HG03558 (cell line): ENCODE results near the gene INA.
"Not testable (repeated sequence)": the region's sequence is repeated elsewhere in the genome, so short reads cannot be mapped to it uniquely, and the experiment has no call there.

ENCODE experiments used
- ATAC-seq: cut with Tn5 transposase; IDR thresholded peaks from one replicate; pipeline ENCODE4 v1.9.1; 2021; ENCODE audit warnings: moderate number of reproducible peaks; ENCODE audit not compliant: unreplicated experiment; ENCODE audit errors: extremely low read depth

Gene INA

DNA sequence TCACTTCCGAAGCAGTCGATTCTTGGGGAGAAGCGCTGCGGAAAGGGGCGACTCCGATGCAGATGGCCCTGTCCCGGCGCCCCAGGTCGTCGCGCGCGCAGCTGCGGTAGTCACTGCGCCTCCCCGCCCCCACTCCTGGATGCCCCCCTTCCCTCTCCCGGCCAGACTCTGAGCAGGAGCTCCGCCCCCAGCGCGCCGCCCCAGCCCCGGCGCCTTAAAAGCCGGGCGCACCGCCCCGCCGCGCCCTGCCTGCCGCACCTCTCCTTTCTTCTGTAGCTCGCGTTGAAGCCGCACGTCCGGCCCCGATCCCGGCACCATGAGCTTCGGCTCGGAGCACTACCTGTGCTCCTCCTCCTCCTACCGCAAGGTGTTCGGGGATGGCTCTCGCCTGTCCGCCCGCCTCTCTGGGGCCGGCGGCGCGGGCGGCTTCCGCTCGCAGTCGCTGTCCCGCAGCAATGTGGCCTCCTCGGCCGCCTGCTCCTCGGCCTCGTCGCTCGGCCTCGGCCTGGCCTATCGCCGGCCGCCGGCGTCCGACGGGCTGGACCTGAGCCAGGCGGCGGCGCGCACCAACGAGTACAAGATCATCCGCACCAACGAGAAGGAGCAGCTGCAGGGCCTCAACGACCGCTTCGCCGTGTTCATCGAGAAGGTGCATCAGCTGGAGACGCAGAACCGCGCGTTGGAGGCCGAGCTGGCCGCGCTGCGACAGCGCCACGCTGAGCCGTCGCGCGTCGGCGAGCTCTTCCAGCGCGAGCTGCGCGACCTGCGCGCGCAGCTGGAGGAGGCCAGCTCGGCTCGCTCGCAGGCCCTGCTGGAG is at the start of gene INA:
TSS of gene INA (plus strand) at position 243 of the 817 bp plus-strand sequence. CDS start at position 317, 74 bp downstream.
- ATAC-seq = no peak

DNA sequence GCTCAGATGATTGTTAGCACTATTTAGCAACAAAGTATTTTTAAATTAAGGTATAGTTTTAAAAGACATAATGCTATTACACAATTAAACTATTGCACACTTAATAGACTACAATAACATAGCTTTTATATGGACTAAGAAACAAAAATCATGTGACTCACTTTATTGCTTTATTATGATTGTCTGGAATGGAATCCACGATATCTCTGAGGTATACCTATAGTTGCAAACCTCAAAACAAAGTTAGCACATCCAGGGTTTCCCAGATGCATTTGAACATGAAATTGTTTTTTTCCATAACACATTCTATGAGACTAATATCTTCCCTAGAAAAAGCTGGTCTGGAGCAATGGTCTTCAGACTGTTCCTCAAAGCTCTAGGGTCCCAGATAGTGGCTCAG is 49.5 kb upstream of the INA start:
- no peak for ATAC-seq

DNA sequence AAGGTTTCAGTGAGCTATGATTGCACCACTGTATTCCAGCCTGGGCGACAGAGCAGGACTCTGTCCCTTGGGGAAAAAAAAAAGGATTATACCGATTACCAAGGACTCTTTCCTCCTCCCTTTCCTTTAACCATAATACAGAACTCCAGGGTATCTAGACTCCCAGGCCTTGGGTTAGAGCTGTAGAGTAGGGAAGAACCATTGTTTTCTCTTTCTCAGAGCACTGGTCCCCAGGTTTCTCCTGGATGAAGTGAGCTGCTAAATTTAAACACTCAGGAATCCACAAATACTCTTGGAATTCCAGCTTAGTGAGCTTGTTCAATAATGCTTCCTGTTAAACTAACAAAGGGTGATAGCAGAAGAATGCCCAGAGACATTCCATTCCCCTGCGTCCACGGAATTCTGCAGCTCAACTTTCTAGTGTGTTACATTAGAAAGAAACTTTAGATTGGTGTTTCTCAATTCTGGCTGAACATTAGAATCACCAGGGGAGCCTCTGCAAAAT is 45.8 kb upstream of the INA start:
- ATAC-seq = no peak

DNA sequence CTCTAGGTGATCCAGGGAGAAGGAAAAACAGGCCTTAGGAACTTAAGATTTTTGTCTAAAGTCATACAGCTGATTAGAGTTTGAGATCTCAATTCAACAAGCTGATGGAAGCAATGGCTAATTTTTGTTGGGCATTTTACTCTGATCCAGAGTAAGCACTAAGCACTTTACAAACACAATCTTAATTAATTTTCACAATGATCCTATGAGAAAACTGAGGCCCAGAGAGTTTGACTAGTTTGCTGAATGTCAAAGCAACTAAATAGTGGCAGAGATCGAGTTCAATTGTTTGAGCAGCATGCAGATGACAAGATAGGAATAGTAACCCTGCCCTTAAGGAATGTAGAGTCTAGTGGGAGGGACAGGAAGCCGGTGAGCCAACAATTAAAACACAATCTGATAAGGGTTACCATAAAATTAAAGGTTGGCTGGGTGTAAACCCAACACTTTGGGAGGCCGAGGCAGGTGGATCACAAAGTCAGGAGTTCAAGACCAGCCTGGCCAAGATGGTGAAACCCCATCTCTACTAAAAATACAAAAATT is 44.7 kb upstream of the INA start:
- ATAC-seq = no peak

DNA sequence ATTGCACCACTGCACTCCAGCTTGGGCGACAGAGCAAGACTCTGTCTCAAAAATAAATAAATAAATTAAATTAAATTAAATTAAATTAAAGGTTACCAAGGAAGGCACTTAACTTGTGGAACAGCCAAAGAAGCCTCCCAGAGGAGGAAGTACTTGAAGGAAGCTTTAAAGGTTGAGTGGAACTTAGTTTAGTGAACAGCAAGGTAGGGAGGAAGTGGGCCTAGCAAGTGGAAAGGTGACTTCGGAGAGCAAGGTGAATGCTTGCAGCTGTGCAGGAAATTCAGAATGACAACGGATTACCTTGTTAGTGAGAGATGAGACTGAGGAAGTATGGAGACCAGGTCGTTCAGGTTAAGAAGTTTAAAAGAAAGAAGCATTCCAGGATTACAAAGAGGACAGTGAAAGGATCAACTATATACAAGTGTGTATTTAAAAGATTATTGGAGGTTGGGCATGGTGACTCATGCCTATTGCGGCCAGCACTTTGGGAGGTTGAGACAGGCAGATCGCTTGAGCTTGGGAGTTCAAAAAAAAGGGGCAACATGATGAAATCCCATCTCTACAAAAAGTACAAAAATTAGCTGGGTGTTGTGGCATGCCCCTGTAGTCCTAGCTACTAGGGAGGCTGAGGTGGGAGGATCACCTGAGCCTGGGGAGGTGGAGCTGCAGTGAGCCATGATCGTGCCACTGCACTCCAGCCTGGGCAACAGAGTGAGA is 44.0 kb upstream of the INA start:
- no peak for ATAC-seq

DNA sequence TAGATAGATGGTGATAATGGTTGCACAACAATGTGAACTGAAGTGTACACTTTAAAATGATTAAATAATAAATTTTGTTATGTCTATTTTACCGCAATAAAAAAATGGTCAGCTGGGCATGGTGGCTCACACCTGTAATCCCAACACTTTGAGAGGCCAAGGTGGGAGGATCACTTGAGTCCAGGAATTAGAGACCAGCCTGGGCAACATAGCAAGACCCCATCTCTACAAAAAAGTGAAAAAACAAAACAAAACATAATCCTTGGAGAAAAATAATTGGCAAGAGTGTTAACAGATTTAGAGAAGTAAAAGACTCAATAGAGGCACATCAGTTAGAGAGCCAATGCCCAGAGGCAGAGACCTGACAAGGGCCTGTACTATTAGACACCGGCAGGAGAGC is 41.2 kb upstream of the INA start:
- no peak for ATAC-seq

DNA sequence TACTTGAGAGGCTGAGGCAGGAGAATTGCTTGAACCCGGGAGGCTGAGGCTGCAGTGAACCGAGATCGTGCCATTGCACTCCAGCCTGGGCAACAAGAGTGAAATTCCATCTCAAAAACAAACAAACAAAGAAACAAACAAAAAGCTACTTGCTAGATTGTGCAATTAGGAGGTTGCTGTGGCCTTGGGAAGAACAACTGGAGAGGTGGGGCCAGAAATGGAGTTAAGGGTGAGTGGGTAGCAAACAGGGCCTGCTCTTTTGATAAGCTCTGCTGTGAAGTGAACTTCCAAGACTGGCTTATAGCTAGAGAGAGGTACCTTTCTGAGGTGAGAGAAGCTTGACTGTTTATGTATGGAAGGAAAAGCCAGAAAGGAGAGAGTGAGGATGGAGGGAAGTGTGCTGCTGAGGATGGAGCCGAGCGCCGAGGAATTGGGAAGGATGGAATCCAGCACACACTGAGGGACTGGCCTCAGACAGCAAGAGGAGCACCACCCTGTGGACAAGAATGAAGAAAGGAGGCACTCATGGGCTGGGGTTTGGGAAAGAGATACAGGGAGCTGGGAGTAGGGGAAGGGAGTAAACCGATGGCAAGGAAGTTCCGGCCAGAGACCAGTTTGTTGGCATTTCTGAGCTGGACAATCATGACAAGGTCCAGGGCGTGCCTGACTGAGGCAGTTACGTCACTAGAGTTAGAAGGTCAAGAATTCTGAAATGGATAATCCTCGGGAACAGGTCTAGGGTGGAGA is 38.3 kb upstream of the INA start:
- no peak for ATAC-seq

DNA sequence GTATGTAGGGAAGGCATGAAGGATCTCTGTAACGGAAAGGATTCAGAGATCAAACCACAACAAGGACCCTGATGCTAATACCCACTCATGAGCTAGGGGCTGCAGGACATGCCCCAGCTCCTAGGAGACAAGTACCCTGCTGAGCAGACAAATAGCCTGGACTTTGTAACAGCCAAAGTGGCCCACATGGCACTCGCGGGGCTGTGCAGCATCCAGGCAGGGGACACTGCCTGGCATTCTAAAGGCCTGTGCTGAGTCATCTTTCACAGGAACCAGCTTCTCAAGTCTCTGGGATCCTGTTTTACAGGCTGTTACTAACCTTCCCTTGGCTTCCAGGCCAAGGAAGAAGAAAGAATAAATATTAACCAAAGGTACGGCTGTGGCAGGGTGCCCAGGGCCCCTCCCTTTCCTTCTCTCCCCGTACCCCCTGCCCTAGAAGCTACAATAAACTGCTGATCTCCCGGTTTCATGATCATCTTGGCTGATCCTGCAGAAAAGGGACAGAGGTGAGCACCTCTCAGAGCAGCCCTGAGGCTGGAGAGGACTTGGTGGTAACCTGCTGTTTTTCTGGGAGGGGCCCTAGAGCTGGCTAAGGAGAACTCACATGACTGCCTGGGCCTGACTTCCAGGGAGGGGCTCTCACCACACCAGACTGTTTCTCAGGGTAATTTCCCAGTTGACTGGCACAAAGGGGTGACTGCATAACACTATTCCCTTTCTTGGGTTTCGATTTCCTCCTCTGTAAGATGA is 35.5 kb upstream of the INA start:
- ATAC-seq = no peak

DNA sequence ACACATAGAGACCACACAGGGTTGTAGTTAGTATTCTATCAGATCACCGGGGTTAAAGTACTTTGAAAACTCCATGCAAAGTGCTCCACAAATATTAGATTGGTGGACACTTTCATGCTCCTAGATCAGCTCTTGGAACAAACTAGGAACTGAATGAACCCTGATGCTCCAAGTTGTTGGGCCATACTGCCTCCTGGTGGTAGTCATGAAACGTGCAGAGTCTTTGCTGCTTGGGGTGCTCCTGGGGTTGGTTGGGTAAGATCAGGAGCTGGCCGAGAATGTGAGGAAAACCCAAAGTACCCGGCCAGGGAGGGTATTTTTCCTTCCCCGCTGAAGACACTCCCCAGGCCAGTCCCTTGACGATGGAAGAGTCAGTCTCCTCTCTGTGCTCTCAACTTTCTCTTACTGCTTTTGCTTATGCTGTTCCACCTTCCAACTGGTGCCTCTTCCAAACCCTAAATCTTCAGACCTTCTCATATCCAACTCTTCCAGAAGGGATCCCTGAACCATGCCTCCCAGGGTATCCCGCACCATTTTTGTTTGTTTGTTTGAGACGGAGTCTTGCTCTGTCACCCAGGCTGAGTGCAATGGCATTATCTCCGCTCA is 32.2 kb upstream of the INA start:
- no peak for ATAC-seq

DNA sequence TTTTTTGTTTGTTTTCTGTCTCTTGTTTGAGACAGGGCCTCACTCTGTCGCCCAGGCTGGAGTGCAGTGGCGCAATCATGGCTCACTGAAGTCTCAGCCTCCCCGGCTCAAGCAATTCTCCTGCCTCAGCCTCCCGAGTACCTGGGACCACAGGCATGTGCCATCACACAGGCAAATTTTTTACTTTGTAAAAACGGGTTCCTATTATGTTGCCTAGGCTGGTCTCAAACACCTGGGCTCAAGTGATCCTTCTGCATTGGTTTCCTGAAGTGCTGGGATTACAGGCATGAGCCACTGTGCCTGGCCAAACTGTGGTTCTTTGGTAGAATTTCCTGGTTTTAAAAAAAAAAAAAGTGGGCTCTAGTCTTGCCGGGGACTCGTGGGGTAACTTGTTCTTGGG is 31.4 kb upstream of the INA start, which contains the start of gene RPEL1:
TSS of gene RPEL1 (plus strand) at position 301 of the 400 bp plus-strand sequence. CDS start 110 bp downstream, outside the sequence.
- ATAC-seq = not testable (repeated sequence)

DNA sequence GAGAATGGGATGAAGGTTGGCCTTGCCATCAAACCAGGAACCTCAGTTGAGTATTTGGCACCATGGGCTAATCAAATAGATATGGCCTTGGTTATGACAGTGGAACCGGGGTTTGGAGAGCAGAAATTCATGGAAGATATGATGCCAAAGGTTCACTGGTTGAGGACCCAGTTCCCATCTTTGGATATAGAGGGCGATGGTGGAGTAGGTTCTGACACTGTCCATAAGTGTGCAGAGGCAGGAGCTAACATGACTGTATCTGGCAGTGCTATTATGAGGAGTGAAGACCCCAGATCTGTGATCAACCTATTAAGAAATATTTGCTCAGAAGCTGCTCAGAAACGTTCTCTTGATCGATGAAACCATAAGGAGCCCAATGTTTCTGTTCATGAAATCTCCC is 30.6 kb upstream of the INA start:
- ATAC-seq = no peak

DNA sequence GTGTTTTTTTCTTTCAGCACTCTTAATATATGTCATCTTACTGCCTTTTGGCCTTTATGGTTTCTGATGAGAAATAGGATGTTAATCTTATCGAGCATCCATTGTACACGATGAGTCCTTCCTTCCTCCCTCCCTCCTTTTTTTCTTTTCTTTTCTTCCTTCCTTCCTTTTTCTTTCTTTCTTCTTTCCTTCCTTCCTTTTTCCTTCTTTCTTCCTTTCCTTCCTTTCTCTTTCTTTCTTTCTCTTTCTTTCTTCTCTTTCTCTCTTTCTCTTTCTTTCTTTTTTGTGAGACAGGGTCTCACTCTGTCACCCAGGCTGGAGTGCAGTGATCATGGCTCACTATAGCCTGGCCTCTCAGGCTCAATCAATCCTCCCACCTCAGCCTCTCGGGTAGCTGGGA is 22.8 kb upstream of the INA start:
- no peak for ATAC-seq

DNA sequence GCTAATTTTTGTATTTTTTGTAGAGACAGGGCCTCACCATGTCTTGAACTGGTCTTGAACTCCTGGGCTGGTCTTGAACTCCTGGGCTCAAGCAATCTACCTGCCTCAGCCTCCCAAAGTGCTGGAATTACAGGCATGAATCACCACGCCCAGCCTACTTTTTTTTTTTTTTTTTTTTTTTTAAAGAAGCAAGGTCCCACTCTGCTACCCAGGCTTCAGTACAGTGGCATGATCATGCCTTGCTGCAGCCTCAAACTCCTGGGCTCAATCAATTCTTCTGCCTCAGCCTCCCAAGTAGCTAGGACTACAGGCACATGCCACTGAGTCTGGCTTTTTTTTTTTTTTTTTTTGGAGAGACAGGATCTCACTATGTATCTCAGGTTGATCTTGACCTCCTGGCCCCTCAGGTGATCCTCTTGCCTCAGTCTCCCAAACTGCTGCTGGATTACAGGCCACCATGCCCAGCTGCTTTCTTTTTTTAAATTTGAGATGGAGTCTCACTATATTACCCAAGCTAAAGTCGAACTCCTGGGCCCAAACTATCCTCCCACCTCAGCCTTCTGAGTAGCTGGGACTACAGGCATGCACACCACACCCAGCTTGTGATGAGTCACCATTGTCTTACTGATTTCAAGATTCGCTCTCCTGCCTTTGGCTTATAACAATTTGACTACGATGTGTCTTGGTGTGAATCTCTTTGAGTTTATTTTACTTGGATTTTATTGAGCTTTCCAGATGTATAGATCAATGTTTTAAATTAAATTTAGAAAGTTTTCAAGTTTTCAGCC is 22.2 kb upstream of the INA start:
- ATAC-seq = no peak

DNA sequence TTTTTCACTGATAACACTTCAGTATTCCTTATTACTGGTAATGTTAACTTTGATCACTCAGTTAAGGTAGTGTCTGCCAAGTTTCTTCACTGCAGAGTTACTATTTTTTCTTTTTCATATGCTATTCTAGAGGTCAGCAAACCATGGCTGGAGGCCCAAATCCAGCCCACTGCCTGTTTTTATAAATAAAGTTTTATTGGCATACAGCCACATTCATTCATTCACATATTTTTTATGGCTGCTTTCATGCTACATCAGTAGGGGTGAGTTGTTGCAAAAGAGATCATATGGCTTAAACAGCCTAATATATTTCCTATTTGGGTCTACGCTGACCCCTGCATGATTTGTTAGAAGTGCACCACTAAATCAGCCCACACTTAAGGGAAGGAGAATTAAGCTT is 20.3 kb upstream of the INA start:
- no peak for ATAC-seq

DNA sequence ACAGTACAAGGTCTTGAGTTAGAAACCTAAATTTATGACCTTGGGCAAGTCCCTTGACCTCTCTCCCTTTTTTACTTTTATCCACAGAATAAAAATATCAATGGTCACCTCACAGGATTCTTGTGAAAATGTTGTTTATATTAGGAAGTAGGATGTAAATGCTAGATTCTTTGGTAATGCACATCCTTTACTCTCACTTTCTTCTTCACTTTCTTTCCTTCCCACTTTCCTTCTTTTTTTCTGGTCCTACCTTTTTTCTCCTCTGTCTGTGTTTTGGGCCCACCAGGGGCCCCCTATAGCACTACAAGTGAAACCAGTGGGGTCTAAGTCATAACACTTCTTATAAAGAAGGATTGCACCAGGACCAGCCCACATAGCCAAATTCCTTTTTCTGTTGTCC is 19.1 kb upstream of the INA start:
- no peak for ATAC-seq

DNA sequence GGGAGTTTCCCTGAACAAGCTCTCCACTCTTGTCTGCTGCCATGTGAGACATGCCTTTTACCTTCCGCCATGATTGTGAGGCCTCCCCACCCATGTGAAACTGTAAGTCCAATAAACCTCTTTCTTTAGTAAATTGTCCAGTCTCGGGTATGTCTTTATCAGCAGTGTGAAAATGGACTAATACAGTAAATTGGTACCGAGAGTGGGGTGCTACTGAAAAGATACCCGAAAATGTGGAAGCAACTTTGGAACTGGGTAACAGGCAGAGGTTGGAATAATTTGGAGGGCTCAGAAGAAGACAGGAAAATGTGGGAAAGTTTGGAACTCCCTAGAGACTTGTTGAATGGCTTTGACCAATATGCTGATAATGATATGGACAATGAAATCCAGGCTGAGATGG is 18.0 kb upstream of the INA start:
- ATAC-seq = not testable (repeated sequence)

DNA sequence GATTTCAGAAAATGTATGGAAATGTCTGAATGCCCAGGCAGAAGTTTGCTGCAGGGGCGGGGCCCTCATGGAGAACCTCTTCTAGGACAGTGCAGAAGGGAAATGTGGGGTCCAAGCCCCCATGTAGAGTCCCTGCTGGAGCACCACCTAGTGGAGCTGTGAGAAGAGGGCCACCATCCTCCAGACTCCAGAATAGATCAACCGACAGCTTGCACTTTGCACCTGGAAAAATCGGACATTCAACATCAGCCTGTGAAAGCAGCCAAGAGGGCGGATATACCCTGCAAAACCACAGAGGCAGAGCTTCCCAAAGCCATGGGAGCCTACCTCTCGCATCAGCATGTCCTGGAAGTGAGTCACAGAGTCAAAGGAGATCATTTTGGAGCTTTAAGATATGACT is 16.9 kb upstream of the INA start:
- ATAC-seq = no peak

DNA sequence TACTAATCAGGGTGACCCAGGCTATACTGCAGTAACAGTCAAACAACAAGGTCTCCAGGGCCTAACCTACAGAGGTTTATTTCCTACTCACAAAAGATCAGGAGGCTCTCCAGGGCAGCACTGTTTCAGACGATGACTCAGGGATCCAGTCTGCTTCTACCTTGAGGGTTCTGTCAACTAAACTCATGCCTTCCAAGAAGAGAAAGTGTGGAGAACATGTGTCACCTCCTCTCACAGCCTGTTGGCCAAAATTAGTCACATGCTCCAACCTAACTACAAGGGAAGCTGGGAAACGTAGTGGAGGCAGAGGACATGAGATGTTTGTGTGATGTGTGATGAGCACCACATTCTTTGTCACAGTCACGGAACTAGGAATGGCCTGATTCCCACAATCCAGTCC is 14.7 kb upstream of the INA start:
- no peak for ATAC-seq
